IPS DF 4.7 (cell line): ENCODE results near the gene FKBP4.

ENCODE experiments used
- DNase-seq: peaks from one replicate; pipeline ENCODE4 v3.0.0-alpha.2; 2013; ENCODE audit warnings: low spot score; ENCODE audit errors: extremely low read depth

FKBP4 gene

GRCh38 chr12:2779281-2779680 is 15.5 kb upstream of the FKBP4 start:
- peak; percentile 56 for DNase-seq

DNA sequence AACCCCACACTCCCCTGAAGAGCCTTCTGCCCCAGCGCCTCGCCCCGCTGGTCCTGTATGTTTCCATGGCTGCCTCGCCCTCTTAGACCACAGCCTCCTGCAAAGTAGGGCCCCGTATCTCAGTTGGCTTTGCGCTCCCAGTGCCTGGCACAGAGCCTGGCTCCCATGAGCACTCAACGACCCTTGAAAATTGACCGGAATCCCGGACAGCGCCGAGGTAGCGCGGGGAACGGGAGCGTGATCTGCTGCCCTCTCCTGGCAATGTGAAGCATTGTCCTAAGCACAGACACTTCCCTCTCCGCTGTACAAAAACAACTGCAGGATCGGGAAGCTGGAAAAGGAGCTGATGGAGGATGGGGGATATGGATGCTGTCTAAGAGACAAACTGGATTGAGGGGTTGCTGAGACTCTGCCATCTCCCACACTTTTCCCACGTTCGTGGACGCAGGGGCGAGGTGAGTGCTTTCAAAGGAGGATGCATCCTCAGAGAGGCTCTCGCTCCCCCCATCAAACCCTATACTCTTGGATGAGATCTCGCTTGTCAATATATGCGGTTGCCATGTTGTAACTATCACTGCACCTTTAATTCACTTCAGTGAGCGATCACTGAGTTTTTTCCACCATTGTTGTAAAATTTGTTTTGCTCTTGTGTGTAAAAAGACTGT is 10.7 kb upstream of the FKBP4 start:
- DNase-seq = peak; percentile 56

DNA sequence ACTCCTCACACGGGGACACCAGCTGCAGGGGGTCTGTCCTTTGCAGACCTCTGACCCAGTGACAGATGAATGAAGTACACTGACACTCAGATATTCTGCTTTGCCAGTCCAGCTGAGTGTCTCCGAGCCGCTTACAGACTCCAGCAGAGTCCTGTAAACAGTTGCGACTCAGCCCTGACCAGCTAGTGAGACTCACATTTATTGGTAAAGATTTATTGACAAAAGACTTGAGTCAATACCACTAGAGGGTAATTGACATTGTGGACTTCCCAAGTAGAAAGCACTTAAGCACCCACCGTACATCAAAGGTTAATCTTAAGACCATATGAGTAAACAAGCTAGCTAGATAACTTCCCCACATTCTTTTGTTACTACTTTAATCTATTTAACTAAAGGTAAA is 9.8 kb upstream of the FKBP4 start:
- DNase-seq = no peak

GRCh38 chr12:2791089-2791488 is 3.7 kb upstream of the FKBP4 start:
- DNase-seq = no peak

DNA sequence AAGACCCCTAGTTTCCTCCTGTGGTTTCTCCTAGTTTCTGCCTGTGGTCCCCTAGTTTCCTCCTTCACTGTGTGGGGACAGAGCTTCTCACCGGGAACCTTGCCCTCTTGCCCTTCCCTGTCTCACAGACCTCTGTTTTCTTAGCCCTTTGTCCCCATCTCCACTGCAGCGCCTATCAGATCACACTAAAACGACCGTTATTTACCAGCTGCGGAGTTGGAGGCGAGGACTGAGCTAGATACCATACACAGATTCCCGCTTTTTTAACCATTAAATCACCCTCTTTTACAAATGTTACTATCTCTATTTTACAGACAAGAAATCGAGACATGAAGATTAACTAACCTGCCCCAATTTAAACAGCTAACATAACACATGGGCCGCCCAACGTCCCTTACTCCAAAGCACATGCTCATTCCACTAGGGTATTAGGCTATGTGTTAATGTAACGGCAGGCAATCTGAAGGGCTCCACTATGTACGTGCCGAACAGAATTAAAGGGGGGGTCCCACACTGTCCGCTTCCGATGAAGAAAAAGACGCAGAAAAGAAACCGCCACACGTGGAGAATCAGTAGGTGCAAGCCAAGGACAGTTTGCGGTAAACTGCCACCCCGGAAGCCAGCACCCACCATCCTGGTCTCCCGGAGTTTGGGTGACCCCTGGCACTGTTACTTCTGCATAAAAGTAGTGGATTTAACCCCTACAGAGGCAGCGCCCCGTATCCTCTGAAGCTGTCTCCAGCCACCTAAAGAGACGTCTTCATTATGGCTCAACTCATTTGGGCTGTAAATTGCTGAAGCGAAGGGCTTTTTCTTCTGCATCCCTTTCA is 1.9 kb upstream of the FKBP4 start:
- DNase-seq = no peak

- no peak for DNase-seq
Observed at GRCh38 chr12:2793561-2793960, 1.2 kb upstream of the FKBP4 start.

DNA sequence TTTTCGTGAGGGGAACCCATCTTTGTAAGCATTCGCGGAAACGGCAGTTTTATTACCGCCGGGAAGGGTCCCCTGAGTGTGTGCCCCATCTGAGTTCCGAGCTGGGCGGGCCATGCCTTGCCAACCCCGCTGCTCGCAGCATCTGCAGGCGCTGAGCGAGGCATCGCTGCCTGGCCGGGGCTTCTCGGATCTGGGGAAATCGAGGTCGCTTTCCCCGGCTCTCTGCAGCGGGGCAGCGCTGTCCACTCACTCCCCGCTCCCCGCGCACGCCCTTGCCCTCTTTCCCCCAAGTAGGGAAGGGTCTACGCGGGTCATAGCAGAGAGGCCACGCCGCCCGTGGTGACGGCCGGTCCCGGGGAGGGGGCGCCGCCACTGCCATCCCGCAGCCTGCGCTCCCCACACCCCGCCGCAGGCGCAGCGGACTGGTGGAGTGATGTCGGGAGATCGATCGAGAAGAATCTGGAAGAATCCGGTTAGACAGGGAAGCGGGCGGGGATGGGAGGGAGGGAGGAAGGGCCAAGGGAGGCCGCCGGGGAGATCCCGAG is 507 bp upstream of the FKBP4 start:
- no peak for DNase-seq

DNA sequence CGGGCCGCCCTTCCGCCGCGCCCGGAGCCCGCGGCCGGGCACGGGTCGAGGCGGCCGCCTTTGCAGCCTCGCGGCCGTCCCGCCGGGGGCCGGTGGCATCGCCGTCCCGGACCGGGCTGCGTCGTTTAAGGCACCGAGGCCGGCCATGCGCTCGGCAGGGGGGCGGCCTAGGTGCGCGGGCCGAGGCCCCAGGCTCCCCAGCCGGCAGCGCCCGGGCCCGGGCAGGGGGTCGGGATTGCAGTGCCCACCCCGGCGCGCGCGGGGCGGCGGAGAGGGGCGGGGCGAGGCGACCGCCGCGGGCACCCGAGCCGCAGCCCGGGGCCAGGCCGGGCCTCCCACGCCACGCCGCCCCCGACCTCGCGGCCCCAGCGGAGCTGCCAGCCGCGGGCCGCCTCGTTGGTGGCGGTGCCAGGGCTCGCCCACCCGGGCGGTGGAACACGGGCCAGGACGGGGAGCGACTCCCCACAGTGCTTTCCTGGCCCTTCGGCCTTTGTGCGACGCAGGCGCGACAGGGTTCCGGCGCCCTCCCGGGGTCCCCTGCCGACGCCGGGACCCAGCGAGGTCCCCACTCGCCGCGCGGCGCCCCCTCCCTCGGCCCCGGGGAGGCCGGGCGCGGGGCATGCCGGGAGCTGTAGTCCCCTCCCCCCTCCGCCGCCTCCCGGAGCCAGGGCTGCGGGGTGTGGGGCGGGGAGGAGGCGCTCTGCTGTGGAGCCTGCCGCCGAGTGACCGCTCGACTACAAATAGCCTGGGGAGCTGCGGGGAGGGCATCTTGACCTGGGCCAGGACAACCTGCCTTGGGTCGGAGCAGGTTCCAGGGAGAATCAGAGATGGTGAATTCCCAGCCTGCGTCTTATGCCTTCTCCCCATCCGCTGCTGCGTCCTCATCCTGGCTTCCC is 769 bp downstream of the FKBP4 start:
- no peak for DNase-seq

- no peak for DNase-seq
Observed at GRCh38 chr12:2796187-2796666, 1.5 kb downstream of the FKBP4 start.

GRCh38 chr12:2797721-2798418 is 3.1 kb downstream of the FKBP4 start:
- DNase-seq = no peak

GRCh38 chr12:2800046-2800570 is 5.3 kb downstream of the FKBP4 start:
- DNase-seq = no peak

GRCh38 chr12:2801044-2801783 is 6.4 kb downstream of the FKBP4 start:
- no peak for DNase-seq

GRCh38 chr12:2803635-2804392 is 9.0 kb downstream of the FKBP4 start:
- no peak for DNase-seq

GRCh38 chr12:2804393-2805142 is 9.8 kb downstream of the FKBP4 start:
- DNase-seq = no peak

DNA sequence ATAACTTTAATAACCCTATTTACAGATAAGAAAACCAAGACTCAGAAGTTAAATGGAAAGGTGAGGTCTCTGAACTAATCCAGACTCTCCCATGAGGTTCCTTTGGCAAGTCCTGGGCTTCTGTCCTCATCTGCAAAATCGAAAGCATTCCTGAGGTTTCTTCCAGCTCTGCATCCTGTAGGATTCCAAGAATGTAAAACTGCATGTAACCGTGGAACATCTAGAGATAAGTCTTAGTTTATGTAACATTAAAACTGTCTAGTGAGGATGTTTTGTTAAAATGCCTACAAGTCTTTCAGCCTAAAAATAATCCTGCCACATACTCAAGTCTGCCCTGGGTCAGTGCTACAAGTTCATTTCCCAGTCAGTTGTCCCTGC is 10.4 kb downstream of the FKBP4 start:
- no peak for DNase-seq

GRCh38 chr12:2806700-2807099 is 11.9 kb downstream of the FKBP4 start:
- no peak for DNase-seq

- no peak for DNase-seq
Observed at GRCh38 chr12:2811801-2812200, 17.0 kb downstream of the FKBP4 start.
